CD14-positive monocyte (primary cell): Measurements from ENCODE around the gene CATSPERE. TPM values are rescaled to one million over a fixed set of nuclear protein-coding genes. Genes with fewer than 3 reads are reported as not detected.

Experiments used
- DNase-seq, 3 donors: peaks; one replicate each; pipeline ENCODE4 v3.0.0-alpha.2; 2011 to 2022
- H2AFZ ChIP-seq: 2 replicates; pipeline ENCODE4 v1.6.0; 2012; ENCODE audit warnings: mild to moderate bottlenecking, low read depth, low read length, inconsistent platforms; ENCODE audit not compliant: insufficient read depth, poor library complexity, severe bottlenecking
- H3K27ac ChIP-seq, 2 donors: 1 replicate in 1 of 2; 2 replicates in 1 of 2; pipeline ENCODE4 v1.5.1; 2012 to 2013; ENCODE audit warnings: low read length in 2 of 2, control low read depth in 1 of 2, inconsistent platforms in 1 of 2, low read depth in 1 of 2, mild to moderate bottlenecking in 1 of 2
- H3K27me3 ChIP-seq, 2 donors: one replicate each; pipeline versions ENCODE4 v1.6.0 to v1.6.1; 2011 to 2013; ENCODE audit warnings: low read length in 2 of 2; ENCODE audit not compliant: control insufficient read depth in 2 of 2, insufficient read depth in 2 of 2
- H3K36me3 ChIP-seq, 2 donors: replicated peaks in 1 of 2; 1 replicate in 1 of 2; 2 replicates in 1 of 2; pipeline versions ENCODE4 v1.5.1 to v1.6.1; 2012 to 2013; ENCODE audit warnings: low read length in 2 of 2, control low read depth in 1 of 2, inconsistent platforms in 1 of 2, mild to moderate bottlenecking in 1 of 2; ENCODE audit not compliant: insufficient read depth in 2 of 2, control insufficient read depth in 1 of 2
- H3K4me1 ChIP-seq, 2 donors: 1 replicate in 1 of 2; 2 replicates in 1 of 2; pipeline versions ENCODE4 v1.5.1 to v1.6.1; 2012 to 2013; ENCODE audit warnings: low read length in 2 of 2, control low read depth in 1 of 2, inconsistent platforms in 1 of 2, mild to moderate bottlenecking in 1 of 2, moderate library complexity in 1 of 2; ENCODE audit not compliant: insufficient read depth in 2 of 2, control insufficient read depth in 1 of 2
- H3K4me2 ChIP-seq: replicated peaks from 2 replicates; pipeline ENCODE3; 2012; ENCODE audit warnings: low read length, moderate library complexity, mild to moderate bottlenecking; ENCODE audit not compliant: poor library complexity, severe bottlenecking; ENCODE audit errors: extremely low read depth
- H3K4me3 ChIP-seq, 3 experiments: fragments of 200-600 bp in 1 of 3; sonication (generic) in 1 of 3; replicated peaks in 1 of 3; 1 replicate in 2 of 3; 2 replicates in 1 of 3; pipeline ENCODE4 v1.5.1; 2011 to 2013; ENCODE audit warnings: low read length in 3 of 3, mild to moderate bottlenecking in 3 of 3, control low read depth in 2 of 3, low read depth in 2 of 3, inconsistent platforms in 1 of 3, moderate library complexity in 1 of 3
- H3K79me2 ChIP-seq: 2 replicates; pipeline ENCODE4 v1.6.0; 2012; ENCODE audit warnings: mild to moderate bottlenecking, control low read depth, inconsistent platforms, low read length, moderate library complexity; ENCODE audit not compliant: insufficient read depth
- H3K9ac ChIP-seq: 2 replicates; pipeline ENCODE4 v1.6.0; 2017; ENCODE audit warnings: low read length, mild to moderate bottlenecking; ENCODE audit not compliant: insufficient read depth, poor library complexity, severe bottlenecking
- H3K9me3 ChIP-seq, 2 donors: replicated peaks in 1 of 2; 1 replicate in 1 of 2; 2 replicates in 1 of 2; pipeline versions ENCODE4 v1.5.1 to v1.6.1; 2012 to 2013; ENCODE audit warnings: low read length in 2 of 2, control low read depth in 1 of 2; ENCODE audit not compliant: control insufficient read depth in 1 of 2, insufficient read depth in 1 of 2
- H4K20me1 ChIP-seq: 2 replicates; pipeline ENCODE4 v1.6.0; 2012; ENCODE audit warnings: mild to moderate bottlenecking, low read length, control low read depth, moderate library complexity; ENCODE audit not compliant: insufficient read depth
- H3K27ac Mint-ChIP-seq, 7 donors: one replicate each; pipeline ENCODE4 v1.8.0; 2020; ENCODE audit warnings: mild to moderate bottlenecking in 7 of 7, mixed read lengths in 7 of 7, moderate library complexity in 6 of 7, inconsistent platforms in 2 of 7
- H3K27me3 Mint-ChIP-seq, 3 donors: one replicate each; pipeline ENCODE4 v1.8.0; 2021 to 2022; ENCODE audit warnings: low read depth in 3 of 3, mild to moderate bottlenecking in 3 of 3, mixed read lengths in 3 of 3, moderate library complexity in 3 of 3, inconsistent platforms in 1 of 3
- H3K36me3 Mint-ChIP-seq, 2 donors: one replicate each; pipeline ENCODE4 v1.8.0; 2020; ENCODE audit warnings: mixed read lengths in 2 of 2, inconsistent platforms in 1 of 2, mild to moderate bottlenecking in 1 of 2
- H3K4me1 Mint-ChIP-seq: one replicate; pipeline ENCODE4 v1.8.0; 2020; ENCODE audit warnings: mild to moderate bottlenecking, mixed read lengths
- H3K4me3 Mint-ChIP-seq, 2 donors: one replicate each; pipeline ENCODE4 v1.8.0; 2020; ENCODE audit warnings: mild to moderate bottlenecking in 2 of 2, mixed read lengths in 2 of 2, moderate library complexity in 1 of 2
- H3K9me3 Mint-ChIP-seq, 7 donors: one replicate each; pipeline ENCODE4 v1.8.0; 2020 to 2022; ENCODE audit warnings: mixed read lengths in 7 of 7, mild to moderate bottlenecking in 6 of 7, moderate library complexity in 6 of 7, inconsistent platforms in 2 of 7
- WGBS: methylation state at CpG from one replicate; pipeline ENCODE4 v1.1.5; 2013; ENCODE audit warnings: missing lambda C conversion rate; ENCODE audit not compliant: insufficient coverage; 5-methylcytosine and 5-hydroxymethylcytosine counted together
- intact Hi-C, 2 donors: fragments of 100-400 bp; cut with micrococcal nuclease; formaldehyde crosslinking; loops; one replicate each; pipeline versions ENCODE4 v1.15.0 to v1.15.1; 2023
- polyA plus RNA-seq, 3 donors: library from polyadenylated mRNA; depleted of rRNA in 1 of 3; unstranded in 2 of 3; stranded (reverse) in 1 of 3; fragments of 300-500 nt in 2 of 3; fragments of >200 nt in 1 of 3; fragmentation: Illumina TruSeq in 2 of 3; gene quantifications; 1 replicate in 2 of 3; 2 replicates in 1 of 3; pipeline ENCODE4 v1.2.3, GENCODE V29; 2012 to 2021
- TF ChIP-seq, protein P1 (sequence below): fragments of 200-600 bp; IDR thresholded peaks from one replicate; pipeline ENCODE4 v1.8.0; 2022; ENCODE audit warnings: antibody characterized with exemption, mild to moderate bottlenecking

CATSPERE gene
- polyA plus RNA-seq, 3 donors = 0.63 TPM; not detected in 2

DNA sequence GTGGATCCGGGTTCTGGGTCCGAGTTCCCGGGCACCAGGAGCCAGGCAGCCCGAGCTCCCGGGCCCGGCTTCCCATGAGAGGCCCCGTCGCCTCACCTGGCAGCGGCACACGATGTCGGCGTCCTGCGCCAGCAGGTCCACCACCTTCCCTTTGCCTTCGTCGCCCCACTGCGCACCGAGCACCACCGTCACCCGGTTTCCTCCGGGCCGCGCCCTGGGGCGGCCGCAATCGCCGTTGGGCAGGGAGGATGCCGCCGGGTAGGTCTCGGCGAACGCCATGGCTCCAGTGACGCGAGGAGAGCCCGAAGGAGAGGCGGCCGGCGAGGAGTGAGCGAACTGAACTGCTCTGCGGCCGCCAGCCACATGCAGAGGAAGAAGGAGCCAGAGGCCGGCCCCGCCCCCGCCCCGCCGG, 9.5 kb upstream of the CATSPERE start, which contains the start of gene ADSS2:
Gene ADSS2 (minus strand): TSS at position 371 of the 412 bp plus-strand sequence. CDS start 92 bp downstream, at position 279.
- peaks cover 0 to 5% (median 0%) of the 10 kb centered on the region in 7 donors for H3K9me3 Mint-ChIP-seq
- Histone ChIP-seq H3K36me3 (peaks cover 0 to 6% of the 10 kb centered on the region in 2 donors), H3K9ac (peak within 1 kb of the TSS; percentile 93), H3K4me1 (peaks cover 27 to 40% of the 10 kb centered on the region in 2 donors), H3K9me3 (no peaks in the 10 kb centered on the region), H3K27ac (peak within 1 kb of the TSS; percentile 92 to 93), H3K4me2 (peak within 1 kb of the TSS; percentile 98), H3K79me2 (peaks cover 50% of the 10 kb centered on the region), H3K27me3 (no peaks in the 10 kb centered on the region), H2AFZ (peak within 1 kb of the TSS; percentile 84), H4K20me1 (peaks cover 37% of the 10 kb centered on the region), H3K4me3 (peak within 1 kb of the TSS; percentile 80 to 94 (median 89))
- TF ChIP-seq, protein P1, sequence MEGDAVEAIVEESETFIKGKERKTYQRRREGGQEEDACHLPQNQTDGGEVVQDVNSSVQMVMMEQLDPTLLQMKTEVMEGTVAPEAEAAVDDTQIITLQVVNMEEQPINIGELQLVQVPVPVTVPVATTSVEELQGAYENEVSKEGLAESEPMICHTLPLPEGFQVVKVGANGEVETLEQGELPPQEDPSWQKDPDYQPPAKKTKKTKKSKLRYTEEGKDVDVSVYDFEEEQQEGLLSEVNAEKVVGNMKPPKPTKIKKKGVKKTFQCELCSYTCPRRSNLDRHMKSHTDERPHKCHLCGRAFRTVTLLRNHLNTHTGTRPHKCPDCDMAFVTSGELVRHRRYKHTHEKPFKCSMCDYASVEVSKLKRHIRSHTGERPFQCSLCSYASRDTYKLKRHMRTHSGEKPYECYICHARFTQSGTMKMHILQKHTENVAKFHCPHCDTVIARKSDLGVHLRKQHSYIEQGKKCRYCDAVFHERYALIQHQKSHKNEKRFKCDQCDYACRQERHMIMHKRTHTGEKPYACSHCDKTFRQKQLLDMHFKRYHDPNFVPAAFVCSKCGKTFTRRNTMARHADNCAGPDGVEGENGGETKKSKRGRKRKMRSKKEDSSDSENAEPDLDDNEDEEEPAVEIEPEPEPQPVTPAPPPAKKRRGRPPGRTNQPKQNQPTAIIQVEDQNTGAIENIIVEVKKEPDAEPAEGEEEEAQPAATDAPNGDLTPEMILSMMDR = no peak
- no peak for DNase-seq
- peak within 1 kb of the TSS; percentile 87 to 98 (median 95) for H3K27ac Mint-ChIP-seq
- peak within 1 kb of the TSS; percentile 91 to 92 for H3K4me3 Mint-ChIP-seq
- WGBS = under 1% methylated on average over 40 of the region's 45 CpGs
- peaks cover 16 to 23% of the 10 kb centered on the region in 2 donors for H3K36me3 Mint-ChIP-seq
- intact Hi-C loops = loop anchor here (5.0 to 10.0 kb wide), 2 partner anchors 137 to 404 kb away; no protein-coding TSS in a partner anchor
- H3K4me1 Mint-ChIP-seq = peaks cover 40% of the 10 kb centered on the region
- H3K27me3 Mint-ChIP-seq = no peaks in the 10 kb centered on the region

- peaks cover 0 to 4% of the 10 kb centered on the region in 2 donors for H3K36me3 ChIP-seq
- peak overlapping the region; percentile 92 to 93 for H3K27ac ChIP-seq
- H3K9me3 Mint-ChIP-seq = peaks cover 0 to 5% (median 0%) of the 10 kb centered on the region in 7 donors
- H3K27ac Mint-ChIP-seq = peak overlapping the region in 6 of 7 donors; percentile 58 to 87 (median 76)
- H3K9me3 ChIP-seq = no peaks in the 10 kb centered on the region
- H3K79me2 ChIP-seq = peaks cover 44% of the 10 kb centered on the region
- peak overlapping the region; percentile 88 to 91 for H3K4me3 Mint-ChIP-seq
- H3K4me2 ChIP-seq = peak overlapping the region; percentile 98
- peaks cover 36% of the 10 kb centered on the region for H3K4me1 Mint-ChIP-seq
- peak overlapping the region; percentile 32 for H2AFZ ChIP-seq
- peaks cover 34% of the 10 kb centered on the region for H4K20me1 ChIP-seq
- peak overlapping the region; percentile 8 to 94 (median 89) for H3K4me3 ChIP-seq
- WGBS = 0% methylated on average over 33 of the region's 47 CpGs
- peak overlapping the region; percentile 93 for H3K9ac ChIP-seq
- peak; percentile 98 to 99 (median 99) for DNase-seq
- no peaks in the 10 kb centered on the region for H3K27me3 Mint-ChIP-seq
- H3K27me3 ChIP-seq = no peaks in the 10 kb centered on the region
- intact Hi-C loops = loop anchor here (2.0 to 10.0 kb wide), 4 partner anchors 133 to 405 kb away; partner anchors contain the start of gene DESI2 (in 2 of the 2)
- H3K36me3 Mint-ChIP-seq = peaks cover 13 to 20% of the 10 kb centered on the region in 2 donors
- peaks cover 27 to 39% of the 10 kb centered on the region in 2 donors for H3K4me1 ChIP-seq
- TF ChIP-seq, protein P1 = peak; percentile 43
These were observed 8.9 kb upstream of the CATSPERE start for GRCh38 chr1:244451951-244452795.
